Peyer's patch (tissue), 4 donors: ENCODE results near the gene CELSR1.

ENCODE experiments used
- CTCF ChIP-seq, 6 experiments: fragments of 450-650 bp in 4 of 6; fragments of 200-600 bp in 2 of 6; sonication (generic) in 1 of 6; IDR thresholded peaks; one replicate each; pipeline ENCODE4 v1.5.1; 2017 to 2019; ENCODE audit warnings: antibody characterized with exemption in 6 of 6, mild to moderate bottlenecking in 3 of 6, moderate library complexity in 1 of 6
- POLR2A ChIP-seq, 2 donors: fragments of 450-650 bp; IDR thresholded peaks; one replicate each; pipeline ENCODE4 v1.5.1; 2017; ENCODE audit warnings: antibody characterized with exemption in 2 of 2, mild to moderate bottlenecking in 2 of 2, moderate library complexity in 2 of 2

GRCh38 chr22:46454504-46455269 lies 82.7 kb downstream of the CELSR1 start:
- TF ChIP-seq CTCF (IDR thresholded peaks at IDR 0.05) = no peak
- no peak for TF ChIP-seq POLR2A (IDR thresholded peaks at IDR 0.05)
